Mucosa of descending colon (tissue), 3 donors: ENCODE measurements around the gene SRPK2. TPM values are rescaled to one million over a fixed set of nuclear protein-coding genes. Genes with fewer than 3 reads are reported as not detected.

Experiments
- ATAC-seq: fragments of 200-7000 bp; cut with Tn5 transposase; one replicate; pipeline ENCODE4 v1.9.1; 2020; ENCODE audit warnings: mild to moderate bottlenecking, moderate library complexity
- DNase-seq, 3 donors: peaks; one replicate each; pipeline ENCODE4 v3.0.0-alpha.2; 2020
- H3K36me3 ChIP-seq: fragments of 200-600 bp; one replicate; pipeline ENCODE4 v1.8.0; 2021; ENCODE audit warnings: low read depth, mild to moderate bottlenecking
- H3K4me1 ChIP-seq: fragments of 200-600 bp; one replicate; pipeline ENCODE4 v1.8.0; 2021; ENCODE audit warnings: low read depth, mild to moderate bottlenecking
- H3K4me3 ChIP-seq: fragments of 200-600 bp; one replicate; pipeline ENCODE4 v1.8.0; 2021; ENCODE audit warnings: mild to moderate bottlenecking
- H3K9me3 ChIP-seq: fragments of 200-600 bp; one replicate; pipeline ENCODE4 v1.8.0; 2021; ENCODE audit warnings: mild to moderate bottlenecking
- CTCF ChIP-seq: fragments of 200-600 bp; IDR thresholded peaks from one replicate; pipeline ENCODE4 v1.8.0; 2022; ENCODE audit warnings: antibody characterized with exemption, mild to moderate bottlenecking
- intact Hi-C, 2 donors: fragments of 100-400 bp; cut with DNase I in 1 of 2; cut with micrococcal nuclease in 1 of 2; formaldehyde crosslinking; loops; one replicate each; pipeline versions ENCODE4 v1.11.0 to v1.11.1; 2022; cut with DNase I, micrococcal nuclease
- total RNA-seq, 3 donors: library from RNA; stranded (reverse); fragmentation: NEBNext Ultra II Directional in 2 of 3; extraction: Animal tissue kit (Norgen Biotek cat#: 25700) in 2 of 3; gene quantifications; one replicate each; pipeline versions ENCODE4 v1.2.1 to v1.2.4, GENCODE V29; 2021 to 2023
- donor health status: DM: no; HTN: no; CAD: no; lungs with moderate emphysema.
- donor health status: DM: no; HTN: no; CAD: no.
- donor health status: DM: no; HTN: yes; CAD: no.

The SRPK2 gene
- total RNA-seq, 3 donors from 2014 or later = 25.7 to 59.2 (median 31.6) TPM

DNA sequence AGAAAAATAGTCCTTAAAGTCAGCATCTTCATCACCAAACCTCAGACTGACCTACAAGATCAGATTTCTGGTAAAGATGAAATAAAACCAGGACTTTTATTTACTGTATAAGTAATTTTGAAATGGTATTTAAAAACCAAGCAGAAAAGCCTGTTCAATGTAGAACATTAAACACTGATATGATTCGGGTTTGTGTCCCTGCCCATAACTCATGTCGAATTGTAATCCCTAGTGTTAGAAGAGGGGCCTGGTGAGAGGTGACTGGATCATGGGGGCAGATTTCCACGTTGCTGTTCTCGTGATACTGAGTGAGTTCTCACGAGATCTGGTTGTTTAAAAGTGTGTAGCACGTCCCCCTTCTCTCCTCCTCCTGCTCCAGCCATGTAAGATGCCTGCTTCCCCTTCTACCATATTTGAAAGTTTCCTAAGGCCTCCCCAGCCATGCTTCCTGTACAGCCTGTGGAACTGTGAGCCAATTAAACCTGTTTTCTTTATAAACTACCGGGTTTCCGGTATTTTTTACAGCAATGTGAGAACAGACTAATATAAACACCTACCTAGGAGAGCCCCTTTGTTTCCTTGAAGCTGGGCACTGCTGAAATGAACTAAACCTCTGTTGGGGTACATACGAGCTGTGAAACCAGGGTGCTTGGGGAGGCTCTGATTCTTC, 254.6 kb downstream of the SRPK2 start:
- intact Hi-C loops = no loop called here
- no peaks in the 10 kb centered on the region for H3K4me1 ChIP-seq
- no peak for TF ChIP-seq CTCF
- no peaks in the 10 kb centered on the region for H3K36me3 ChIP-seq
- no peak for DNase-seq
- H3K4me3 ChIP-seq = no peak overlapping the region
- ATAC-seq = no peak
- H3K9me3 ChIP-seq = no peaks in the 10 kb centered on the region

DNA sequence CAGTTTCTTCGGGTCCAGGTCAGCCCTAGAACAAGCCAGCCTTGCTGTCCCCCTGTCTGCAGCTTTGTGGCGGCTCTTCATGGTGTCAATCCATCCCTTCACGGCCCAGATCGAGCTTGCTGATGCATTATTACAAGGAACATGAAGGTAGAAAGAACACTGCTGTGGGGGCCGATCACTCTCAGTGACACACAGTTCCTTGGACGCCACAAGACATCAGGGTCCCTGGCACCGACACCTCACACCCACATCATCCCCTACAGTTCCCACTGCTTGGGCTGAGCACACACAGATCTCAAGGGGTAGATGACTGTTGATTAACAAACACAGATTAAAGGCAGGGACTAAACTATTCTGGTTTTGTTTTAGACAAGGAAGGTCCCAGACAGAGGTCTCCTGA, 255.4 kb downstream of the SRPK2 start:
- no peak for ATAC-seq
- Histone ChIP-seq H3K9me3 (no peaks in the 10 kb centered on the region), H3K36me3 (no peaks in the 10 kb centered on the region), H3K4me1 (no peaks in the 10 kb centered on the region), H3K4me3 (no peak overlapping the region)
- TF ChIP-seq CTCF = no peak
- intact Hi-C loops = no loop called here
- no peak for DNase-seq

DNA sequence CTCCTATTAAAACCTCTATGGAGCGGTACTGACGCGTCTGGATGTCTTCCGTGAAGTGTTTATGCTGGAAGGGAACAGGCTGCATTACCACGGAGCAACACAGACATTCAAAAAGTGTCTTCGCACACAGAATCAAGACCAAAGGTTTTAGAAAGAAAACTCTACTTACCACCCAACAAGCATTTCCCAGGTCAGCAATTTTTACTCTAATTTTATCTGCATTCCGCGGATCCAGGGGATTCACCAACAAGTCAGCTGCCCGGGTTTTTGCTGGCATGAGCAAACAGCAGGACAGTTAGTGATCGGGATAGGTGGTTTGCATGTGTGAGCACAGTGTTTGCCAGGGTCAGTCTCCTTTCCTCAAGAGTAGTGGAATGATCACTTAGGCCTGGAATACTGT, 255.9 kb downstream of the SRPK2 start:
- no peaks in the 10 kb centered on the region for H3K9me3 ChIP-seq
- DNase-seq = no peak
- H3K36me3 ChIP-seq = no peaks in the 10 kb centered on the region
- H3K4me3 ChIP-seq = no peak overlapping the region
- H3K4me1 ChIP-seq = no peaks in the 10 kb centered on the region
- no peak for TF ChIP-seq CTCF
- intact Hi-C loops = no loop called here
- ATAC-seq = no peak

- intact Hi-C loops = no loop called here
- DNase-seq = no peak
- H3K4me1 ChIP-seq = no peaks in the 10 kb centered on the region
- no peaks in the 10 kb centered on the region for H3K9me3 ChIP-seq
- ATAC-seq = no peak
- TF ChIP-seq CTCF = no peak
- no peak overlapping the region for H3K4me3 ChIP-seq
- H3K36me3 ChIP-seq = no peaks in the 10 kb centered on the region
These were observed 256.4 kb downstream of the SRPK2 start for GRCh38 chr7:105132335-105132734.

- Histone ChIP-seq H3K4me1 (no peaks in the 10 kb centered on the region), H3K9me3 (no peaks in the 10 kb centered on the region), H3K4me3 (no peak overlapping the region), H3K36me3 (no peaks in the 10 kb centered on the region)
- intact Hi-C loops = no loop called here
- no peak for TF ChIP-seq CTCF
- DNase-seq (no peak), ATAC-seq (no peak)
These were observed 256.8 kb downstream of the SRPK2 start for GRCh38 chr7:105131890-105132289.
